H9 (cell line): ENCODE measurements around the gene ABCC11. TPM values are rescaled to one million over a fixed set of nuclear protein-coding genes. Genes with fewer than 3 reads are reported as not detected.
A peak's percentile ranks its signal among the peaks of the same experiment; 100 is the strongest.

Experiments used
- DNase-seq: peaks from one replicate; pipeline ENCODE4 v3.0.0-alpha.2; 2017
- H2AFZ ChIP-seq: one replicate; pipeline ENCODE4 v1.6.1; 2013; ENCODE audit warnings: mild to moderate bottlenecking, low read length, control low read depth, moderate library complexity
- H2AK5ac ChIP-seq: 2 replicates; pipeline ENCODE4 v1.6.1; 2013; ENCODE audit warnings: low read length, control low read depth, mixed read lengths; ENCODE audit not compliant: insufficient read length
- H2BK120ac ChIP-seq: one replicate; pipeline ENCODE4 v1.6.1; 2013; ENCODE audit warnings: low read depth, mild to moderate bottlenecking, low read length, control low read depth, inconsistent platforms; ENCODE audit not compliant: poor library complexity, severe bottlenecking
- H2BK12ac ChIP-seq: 2 replicates; pipeline ENCODE4 v1.6.1; 2013; ENCODE audit warnings: low read length, control low read depth, mixed read lengths, low read depth; ENCODE audit not compliant: insufficient read length
- H2BK15ac ChIP-seq: 2 replicates; pipeline ENCODE4 v1.6.1; 2013; ENCODE audit warnings: low read depth, low read length, control low read depth
- H2BK20ac ChIP-seq: one replicate; pipeline ENCODE4 v1.6.1; 2013; ENCODE audit warnings: low read depth, mild to moderate bottlenecking, low read length, control low read depth, inconsistent platforms; ENCODE audit not compliant: poor library complexity, severe bottlenecking
- H2BK5ac ChIP-seq: 2 replicates; pipeline ENCODE4 v1.6.1; 2013; ENCODE audit warnings: low read length, control low read depth, mixed read lengths; ENCODE audit not compliant: insufficient read length
- H3K14ac ChIP-seq: 2 replicates; pipeline ENCODE4 v1.6.1; 2013; ENCODE audit warnings: low read length, control low read depth; ENCODE audit not compliant: insufficient read depth
- H3K18ac ChIP-seq: 2 replicates; pipeline ENCODE4 v1.6.1; 2013; ENCODE audit warnings: low read depth, mild to moderate bottlenecking, mixed read lengths, low read length, control low read depth; ENCODE audit not compliant: insufficient read length
- H3K23ac ChIP-seq: 2 replicates; pipeline ENCODE4 v1.6.1; 2013; ENCODE audit warnings: low read length, control low read depth, mixed read lengths, low read depth; ENCODE audit not compliant: insufficient read length
- H3K23me2 ChIP-seq: 2 replicates; pipeline ENCODE4 v1.6.1; 2013; ENCODE audit warnings: low read depth, mild to moderate bottlenecking, mixed read lengths, low read length, control low read depth; ENCODE audit not compliant: insufficient read length, poor library complexity, severe bottlenecking
- H3K27ac ChIP-seq: 2 replicates; pipeline ENCODE4 v1.5.1; 2013; ENCODE audit warnings: low read length, control low read depth, mixed read lengths, low read depth; ENCODE audit not compliant: insufficient read length
- H3K27me3 ChIP-seq: 2 replicates; pipeline ENCODE4 v1.6.1; 2013; ENCODE audit warnings: low read length, control low read depth, inconsistent platforms; ENCODE audit not compliant: insufficient read depth
- H3K4ac ChIP-seq: 2 replicates; pipeline ENCODE4 v1.6.1; 2013; ENCODE audit warnings: low read depth, mild to moderate bottlenecking, control low read depth, inconsistent platforms, low read length, moderate library complexity
- H3K4me1 ChIP-seq: 2 replicates; pipeline ENCODE4 v1.6.1; 2013; ENCODE audit warnings: low read length, control low read depth, inconsistent platforms; ENCODE audit not compliant: insufficient read depth
- H3K4me2 ChIP-seq: 2 replicates; pipeline ENCODE4 v1.6.1; 2013; ENCODE audit warnings: low read length, control low read depth, mixed read lengths; ENCODE audit not compliant: insufficient read length, insufficient read depth
- H3K56ac ChIP-seq: 2 replicates; pipeline ENCODE4 v1.6.1; 2013; ENCODE audit warnings: low read depth, mild to moderate bottlenecking, mixed read lengths, low read length, control low read depth; ENCODE audit not compliant: insufficient read length
- H3K79me1 ChIP-seq: 2 replicates; pipeline ENCODE4 v1.6.1; 2013; ENCODE audit warnings: low read depth, mild to moderate bottlenecking, moderate library complexity, low read length, control low read depth, inconsistent platforms; ENCODE audit not compliant: insufficient read depth, poor library complexity, severe bottlenecking
- H3K79me2 ChIP-seq: 2 replicates; pipeline ENCODE4 v1.6.1; 2013; ENCODE audit warnings: low read length, control low read depth, inconsistent platforms; ENCODE audit not compliant: insufficient read depth
- H3K9ac ChIP-seq: 2 replicates; pipeline ENCODE4 v1.6.1; 2013; ENCODE audit warnings: low read length, control low read depth, mixed read lengths; ENCODE audit not compliant: insufficient read length; ENCODE audit errors: extremely low read depth
- H3K9me3 ChIP-seq: one replicate; pipeline ENCODE4 v1.6.1; 2013; ENCODE audit warnings: low read depth, low read length, inconsistent platforms; ENCODE audit not compliant: control insufficient read depth
- H3T11ph ChIP-seq: one replicate; pipeline ENCODE4 v1.6.1; 2013; ENCODE audit warnings: mild to moderate bottlenecking, low read length, control low read depth, inconsistent platforms
- H4K20me1 ChIP-seq: one replicate; pipeline ENCODE4 v1.6.1; 2013; ENCODE audit not compliant: control insufficient read depth, insufficient read length, insufficient read depth
- H4K5ac ChIP-seq: 2 replicates; pipeline ENCODE4 v1.6.1; 2013; ENCODE audit warnings: low read depth, mild to moderate bottlenecking, mixed read lengths, low read length, control low read depth; ENCODE audit not compliant: insufficient read length
- H4K8ac ChIP-seq: replicated peaks from 2 replicates; pipeline ENCODE4 v1.6.1; 2013; ENCODE audit warnings: low read length, control low read depth, mixed read lengths, low read depth; ENCODE audit not compliant: insufficient read length
- H4K91ac ChIP-seq: 2 replicates; pipeline ENCODE4 v1.6.1; 2013; ENCODE audit warnings: low read depth, mild to moderate bottlenecking, moderate library complexity, mixed read lengths, low read length, control low read depth; ENCODE audit not compliant: insufficient read length
- H3K27ac Mint-ChIP-seq, 3 experiments: 2 replicates in 2 of 3; 3 replicates in 1 of 3; pipeline ENCODE4 v1.8.0; 2020 to 2021; ENCODE audit warnings: mixed read lengths in 3 of 3, mild to moderate bottlenecking in 1 of 3, moderate library complexity in 1 of 3
- H3K27me3 Mint-ChIP-seq: 2 replicates; pipeline ENCODE4 v1.8.0; 2021; ENCODE audit warnings: low read depth, mild to moderate bottlenecking, moderate library complexity, mixed read lengths
- H3K36me3 Mint-ChIP-seq, 3 experiments: 2 replicates in 2 of 3; 3 replicates in 1 of 3; pipeline ENCODE4 v1.8.0; 2020 to 2021; ENCODE audit warnings: low read depth in 3 of 3, mixed read lengths in 3 of 3; ENCODE audit not compliant: insufficient read depth in 1 of 3
- H3K4me1 Mint-ChIP-seq, 2 experiments: 2 replicates each; pipeline ENCODE4 v1.8.0; 2020; ENCODE audit warnings: mixed read lengths in 2 of 2
- H3K4me3 Mint-ChIP-seq, 2 experiments: 2 replicates in 1 of 2; 3 replicates in 1 of 2; pipeline ENCODE4 v1.8.0; 2020 to 2021; ENCODE audit warnings: mild to moderate bottlenecking in 2 of 2, mixed read lengths in 2 of 2, moderate library complexity in 1 of 2
- H3K9me3 Mint-ChIP-seq, 2 experiments: 2 replicates in 1 of 2; 3 replicates in 1 of 2; pipeline ENCODE4 v1.8.0; 2020; ENCODE audit warnings: mild to moderate bottlenecking in 2 of 2, mixed read lengths in 2 of 2, moderate library complexity in 1 of 2
- CTCF ChIP-seq: fragments of 200-600 bp; sonication (generic); conservative IDR thresholded peaks from 3 replicates; pipeline ENCODE4 v1.8.0; 2021; ENCODE audit warnings: antibody characterized with exemption, mild to moderate bottlenecking
- WGBS: extraction: QIAGEN DNeasy Blood & Tissue Kit; methylation state at CpG from one replicate; pipeline ENCODE4 v1.1.7; 2013; ENCODE audit warnings: missing lambda C conversion rate, low lambda C conversion rate, mixed read lengths; ENCODE audit not compliant: insufficient read length; ENCODE audit errors: extremely low coverage; 5-methylcytosine and 5-hydroxymethylcytosine counted together
- total RNA-seq: library from RNA; stranded (reverse); gene quantifications from 2 replicates; pipeline ENCODE4 v1.2.1, GENCODE V29; 2021

Gene ABCC11
- total RNA-seq, 1 experiment from 2014 or later, result 0.33 TPM

DNA sequence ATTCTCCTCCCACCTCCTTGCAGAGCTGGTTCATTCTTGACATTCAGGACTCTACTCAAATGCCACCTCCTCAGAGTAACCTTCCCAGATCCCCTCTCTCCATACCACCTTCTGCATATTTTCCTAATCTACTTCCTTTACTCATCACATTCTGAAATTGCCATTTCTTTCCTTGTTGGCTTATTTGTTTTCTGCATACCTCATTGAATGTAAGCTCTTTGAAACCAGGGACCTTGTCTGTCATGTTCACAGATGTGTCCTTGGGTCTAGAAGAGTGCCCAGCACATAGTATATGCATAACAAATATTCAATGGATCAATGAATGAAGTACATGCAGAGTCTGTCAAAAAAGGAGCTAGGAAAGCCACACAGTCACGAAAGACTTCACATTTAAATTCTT lies 11.1 kb downstream of the ABCC11 start:
- Histone ChIP-seq H4K20me1 (no peaks in the 10 kb centered on the region), H2BK15ac (no peak overlapping the region), H3K27me3 (no peaks in the 10 kb centered on the region), H3T11ph (no peak overlapping the region), H3K23ac (no peak overlapping the region), H3K23me2 (no peaks in the 10 kb centered on the region), H3K18ac (no peak overlapping the region), H4K8ac (no peak overlapping the region), H3K79me2 (no peaks in the 10 kb centered on the region), H4K91ac (no peak overlapping the region), H3K27ac (no peak overlapping the region), H2BK20ac (no peak overlapping the region), H3K4me1 (no peaks in the 10 kb centered on the region; the same call in 1 of the 2 replicates), H3K14ac (no peak overlapping the region), H3K9me3 (no peaks in the 10 kb centered on the region), H2BK12ac (no peak overlapping the region), H3K4ac (no peak overlapping the region), H4K5ac (no peak overlapping the region), H3K56ac (no peak overlapping the region), H2BK5ac (no peak overlapping the region), H3K4me2 (no peak overlapping the region), H3K9ac (no peak overlapping the region), H2AFZ (no peak overlapping the region), H2AK5ac (no peak overlapping the region), H2BK120ac (no peak overlapping the region), H3K79me1 (no peaks in the 10 kb centered on the region)
- WGBS, result no CpG with 5 or more reads among the region's 1 CpG
- DNase-seq, result no peak
- peaks cover 7 to 10% of the 10 kb centered on the region in 2 experiments for H3K9me3 Mint-ChIP-seq
- H3K27me3 Mint-ChIP-seq, result no peaks in the 10 kb centered on the region; the same call in 1 of the 2 replicates
- H3K4me1 Mint-ChIP-seq, result peaks cover 0 to 16% of the 10 kb centered on the region in 2 experiments; a peak in 2 of 4 replicates
- H3K36me3 Mint-ChIP-seq, result no peaks in the 10 kb centered on the region
- 0 out of 7 replicates have a peak overlapping the region, but pooled peaks of 1 of the 3 experiments have one; percentile 15 for H3K27ac Mint-ChIP-seq
- H3K4me3 Mint-ChIP-seq, result no peak overlapping the region
- no peak for TF ChIP-seq CTCF
